Hepatocyte (in vitro differentiated cells): ENCODE results near the gene NUP155.

Source experiments
- EZH2 ChIP-seq: fragments of 200-600 bp; sonication (generic); IDR thresholded peaks from 2 replicates; pipeline ENCODE4 v1.6.1; 2016; ENCODE audit warnings: antibody characterized with exemption, mild to moderate bottlenecking, borderline replicate concordance
- TF ChIP-seq, protein P1 (sequence below): fragments of 200-600 bp; sonication (generic); IDR thresholded peaks from 2 replicates; pipeline ENCODE4 v1.5.1; 2016; ENCODE audit warnings: antibody characterized with exemption, mild to moderate bottlenecking; ENCODE audit not compliant: poor library complexity

GRCh38 chr5:37310360-37310759 lies 60.5 kb downstream of the NUP155 start:
- TF ChIP-seq, protein P1, sequence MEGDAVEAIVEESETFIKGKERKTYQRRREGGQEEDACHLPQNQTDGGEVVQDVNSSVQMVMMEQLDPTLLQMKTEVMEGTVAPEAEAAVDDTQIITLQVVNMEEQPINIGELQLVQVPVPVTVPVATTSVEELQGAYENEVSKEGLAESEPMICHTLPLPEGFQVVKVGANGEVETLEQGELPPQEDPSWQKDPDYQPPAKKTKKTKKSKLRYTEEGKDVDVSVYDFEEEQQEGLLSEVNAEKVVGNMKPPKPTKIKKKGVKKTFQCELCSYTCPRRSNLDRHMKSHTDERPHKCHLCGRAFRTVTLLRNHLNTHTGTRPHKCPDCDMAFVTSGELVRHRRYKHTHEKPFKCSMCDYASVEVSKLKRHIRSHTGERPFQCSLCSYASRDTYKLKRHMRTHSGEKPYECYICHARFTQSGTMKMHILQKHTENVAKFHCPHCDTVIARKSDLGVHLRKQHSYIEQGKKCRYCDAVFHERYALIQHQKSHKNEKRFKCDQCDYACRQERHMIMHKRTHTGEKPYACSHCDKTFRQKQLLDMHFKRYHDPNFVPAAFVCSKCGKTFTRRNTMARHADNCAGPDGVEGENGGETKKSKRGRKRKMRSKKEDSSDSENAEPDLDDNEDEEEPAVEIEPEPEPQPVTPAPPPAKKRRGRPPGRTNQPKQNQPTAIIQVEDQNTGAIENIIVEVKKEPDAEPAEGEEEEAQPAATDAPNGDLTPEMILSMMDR: no peak
- TF ChIP-seq EZH2: no peak
